ENCODE measurements around the gene DSCAML1.

DNA sequence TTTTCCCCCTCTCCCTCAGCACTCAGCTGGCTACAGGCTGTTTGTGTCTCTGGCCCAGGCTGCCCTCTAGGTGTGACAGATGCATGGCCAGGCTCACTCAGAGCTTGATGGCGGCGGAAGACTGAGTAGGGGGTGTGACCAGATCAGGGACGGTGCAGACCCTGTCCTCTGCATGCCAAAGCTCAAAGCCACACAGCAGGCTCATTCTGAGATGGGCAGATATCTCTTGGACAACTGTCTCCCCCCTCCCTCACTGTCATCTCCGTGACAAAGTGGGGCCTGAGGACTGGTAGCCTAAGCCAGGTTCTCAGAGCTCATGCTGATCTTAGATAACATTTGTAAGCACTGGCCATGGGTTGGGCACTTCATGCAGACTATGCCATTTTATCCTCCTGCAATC is 231.3 kb downstream of the DSCAML1 start:
- TF ChIP-seq, protein P1, sequence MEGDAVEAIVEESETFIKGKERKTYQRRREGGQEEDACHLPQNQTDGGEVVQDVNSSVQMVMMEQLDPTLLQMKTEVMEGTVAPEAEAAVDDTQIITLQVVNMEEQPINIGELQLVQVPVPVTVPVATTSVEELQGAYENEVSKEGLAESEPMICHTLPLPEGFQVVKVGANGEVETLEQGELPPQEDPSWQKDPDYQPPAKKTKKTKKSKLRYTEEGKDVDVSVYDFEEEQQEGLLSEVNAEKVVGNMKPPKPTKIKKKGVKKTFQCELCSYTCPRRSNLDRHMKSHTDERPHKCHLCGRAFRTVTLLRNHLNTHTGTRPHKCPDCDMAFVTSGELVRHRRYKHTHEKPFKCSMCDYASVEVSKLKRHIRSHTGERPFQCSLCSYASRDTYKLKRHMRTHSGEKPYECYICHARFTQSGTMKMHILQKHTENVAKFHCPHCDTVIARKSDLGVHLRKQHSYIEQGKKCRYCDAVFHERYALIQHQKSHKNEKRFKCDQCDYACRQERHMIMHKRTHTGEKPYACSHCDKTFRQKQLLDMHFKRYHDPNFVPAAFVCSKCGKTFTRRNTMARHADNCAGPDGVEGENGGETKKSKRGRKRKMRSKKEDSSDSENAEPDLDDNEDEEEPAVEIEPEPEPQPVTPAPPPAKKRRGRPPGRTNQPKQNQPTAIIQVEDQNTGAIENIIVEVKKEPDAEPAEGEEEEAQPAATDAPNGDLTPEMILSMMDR (IDR thresholded peaks at IDR 0.05): no peak
- TF ChIP-seq POLR2A (IDR thresholded peaks at IDR 0.05): no peak

All from tibial nerve (tissue), 3 donors.